ENCODE results near the gene DYNLT4. TPM values are rescaled to one million over a fixed set of nuclear protein-coding genes. Genes with fewer than 3 reads are reported as not detected.

Gene DYNLT4
- total RNA-seq, 4 donors from 2014 or later, result 1.4 TPM; not detected in 3

- in situ Hi-C loops (cut with MboI; ENCODE audit: low pct_ligation_motif_present in 1 of 4, low pct_unique_long_range_greater_than_20kb in 1 of 4, low sequenced_read_pairs in 3 of 4), result no loop called here
- 32 to 94% methylated on average over 3 to 20 of the region's 25 CpGs for WGBS, 2 donors (ENCODE audit: low coverage in 1 of 2)
- no peak for TF ChIP-seq POLR2AphosphoS5 (IDR thresholded peaks at IDR 0.05)
- TF ChIP-seq CTCF (IDR thresholded peaks at IDR 0.05), result no peak
- TF ChIP-seq EP300 (IDR thresholded peaks at IDR 0.05; ENCODE audit: low read depth), result no peak
- no peak for TF ChIP-seq POLR2A (IDR thresholded peaks at IDR 0.05)
- Histone ChIP-seq H3K27ac (peak overlapping the region; percentile 90 to 94 (median 90)), H3K9me3 (no peaks in the 10 kb centered on the region), H3K4me1 (peaks cover 3 to 23% (median 12%) of the 10 kb centered on the region in 4 donors), H3K4me3 (peak overlapping the region; percentile 27 to 57 (median 42)), H3K27me3 (no peaks in the 10 kb centered on the region), H3K36me3 (no peaks in the 10 kb centered on the region)
- intact Hi-C loops (cut with DNase I; ENCODE audit: low total_unique reads), result no loop called here
- DNase-seq, result no peak
These were observed 13.4 kb upstream of the DYNLT4 start for GRCh38 chr1:44820328-44821239.

- H3K4me3 ChIP-seq, result peak overlapping the region; percentile 27 to 57 (median 42)
- peak; percentile 86 for DNase-seq
- WGBS, 2 donors (ENCODE audit: low coverage in 1 of 2), result 0% methylated on average over 16 to 33 of the region's 33 CpGs
- in situ Hi-C loops (cut with MboI; ENCODE audit: low pct_ligation_motif_present in 1 of 4, low pct_unique_long_range_greater_than_20kb in 1 of 4, low sequenced_read_pairs in 3 of 4) (no loop called here), intact Hi-C loops (cut with DNase I; ENCODE audit: low total_unique reads) (no loop called here)
- H3K4me1 ChIP-seq, result peaks cover 3 to 23% (median 12%) of the 10 kb centered on the region in 4 donors
- H3K9me3 ChIP-seq, result no peaks in the 10 kb centered on the region
- H3K27ac ChIP-seq, result peak overlapping the region; percentile 90 to 94 (median 90)
- no peaks in the 10 kb centered on the region for H3K27me3 ChIP-seq
- TF ChIP-seq POLR2AphosphoS5 (IDR thresholded peaks at IDR 0.05), result peak; percentile 77 to 100 (median 99)
- no peak for TF ChIP-seq EP300 (IDR thresholded peaks at IDR 0.05; ENCODE audit: low read depth)
- TF ChIP-seq POLR2A (IDR thresholded peaks at IDR 0.05), result peak; percentile 98
- TF ChIP-seq CTCF (IDR thresholded peaks at IDR 0.05), result peak in 2 of 5 experiments; percentile 8 to 9
- H3K36me3 ChIP-seq, result no peaks in the 10 kb centered on the region
These were observed 12.6 kb upstream of the DYNLT4 start for GRCh38 chr1:44819608-44820327.

- peaks cover 3 to 28% (median 12%) of the 10 kb centered on the region in 4 donors for H3K4me1 ChIP-seq
- H3K27me3 ChIP-seq, result no peaks in the 10 kb centered on the region
- in situ Hi-C loops (cut with MboI; ENCODE audit: low pct_ligation_motif_present in 1 of 4, low pct_unique_long_range_greater_than_20kb in 1 of 4, low sequenced_read_pairs in 3 of 4), result no loop called here
- peak overlapping the region; percentile 90 to 94 (median 90) for H3K27ac ChIP-seq
- intact Hi-C loops (cut with DNase I; ENCODE audit: low total_unique reads), result no loop called here
- 0% methylated on average over 8 to 13 of the region's 13 CpGs for WGBS, 2 donors (ENCODE audit: low coverage in 1 of 2)
- H3K4me3 ChIP-seq, result peak overlapping the region in 3 of 4 donors; percentile 42 to 57 (median 43)
- no peaks in the 10 kb centered on the region for H3K9me3 ChIP-seq
- no peaks in the 10 kb centered on the region for H3K36me3 ChIP-seq
- DNase-seq, result peak; percentile 16
- no peak for TF ChIP-seq CTCF (IDR thresholded peaks at IDR 0.05)
- no peak for TF ChIP-seq POLR2AphosphoS5 (IDR thresholded peaks at IDR 0.05)
- no peak for TF ChIP-seq EP300 (IDR thresholded peaks at IDR 0.05; ENCODE audit: low read depth)
- TF ChIP-seq POLR2A (IDR thresholded peaks at IDR 0.05), result no peak
These were observed 12.1 kb upstream of the DYNLT4 start for GRCh38 chr1:44819196-44819607.
